HG03064 (cell line): ENCODE results near the gene NPR2.
A peak's percentile ranks its signal among the peaks of the same experiment; 100 is the strongest.

ENCODE experiments used
- ATAC-seq: cut with Tn5 transposase; IDR thresholded peaks from one replicate; pipeline ENCODE4 v1.9.1; 2021; ENCODE audit warnings: low read depth; ENCODE audit not compliant: unreplicated experiment

NPR2 gene

DNA sequence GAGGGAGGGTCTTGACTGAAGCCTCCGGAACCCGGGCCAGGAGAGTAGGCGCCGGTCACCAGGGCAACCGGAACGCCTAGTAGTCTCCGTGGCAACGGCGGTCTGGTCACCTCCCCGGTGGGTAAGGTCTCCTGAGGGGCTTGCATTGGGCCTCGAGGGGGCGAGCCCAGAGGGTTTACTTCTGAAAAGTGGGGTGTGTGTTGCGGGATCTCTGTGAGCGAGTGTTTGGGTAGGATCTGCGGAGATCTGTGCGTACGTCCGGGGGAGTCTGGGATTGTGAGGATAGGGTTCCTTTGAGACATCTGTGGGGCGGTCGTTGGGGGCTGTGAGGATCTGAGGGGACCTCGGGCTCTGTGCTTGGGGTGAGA, 37.3 kb downstream of the NPR2 start, which contains the start of gene FAM221B:
FAM221B (minus strand) TSS at position 17 of the 368 bp plus-strand sequence. CDS start 2,571 bp downstream, outside the sequence.
- no peak for ATAC-seq

DNA sequence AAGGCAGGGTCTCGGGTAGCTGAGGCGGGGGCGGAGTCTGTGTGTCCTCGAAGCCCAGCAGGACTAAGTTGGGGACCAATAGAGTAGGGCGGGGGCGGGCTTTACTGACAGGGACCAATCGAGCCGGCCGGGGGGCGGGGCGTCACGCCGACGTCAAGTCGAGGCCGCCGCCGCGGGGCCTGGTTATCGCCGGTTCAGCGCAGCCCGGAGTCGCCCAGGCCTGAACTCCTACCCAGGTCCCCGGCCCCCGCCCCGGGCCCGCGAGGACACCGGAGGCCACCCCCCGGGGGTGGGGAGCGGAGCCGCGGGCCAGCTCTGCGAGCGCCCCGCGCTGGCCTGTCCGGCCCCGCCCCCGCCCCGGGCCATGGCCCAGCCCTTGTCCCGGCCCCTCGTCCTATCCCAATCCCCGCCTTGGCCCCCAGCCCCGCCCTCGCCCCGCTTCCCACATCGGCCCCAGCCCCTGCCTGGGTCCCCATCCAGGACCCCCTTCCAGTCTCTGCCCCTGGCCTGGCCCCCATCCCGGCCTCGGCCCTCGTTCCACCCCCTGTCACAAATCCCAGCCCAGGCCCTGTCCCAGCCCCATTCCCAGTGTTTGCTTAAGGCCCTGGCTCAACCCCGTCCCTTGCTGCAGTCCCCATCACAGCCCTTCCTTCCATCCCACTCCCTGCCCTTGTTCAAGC, 37.8 kb downstream of the NPR2 start, which contains the start of gene TMEM8B:
TMEM8B (plus strand) TSS at position 145 of the 680 bp plus-strand sequence; CDS start at position 365, 220 bp downstream.
- peak; percentile 69 for ATAC-seq

DNA sequence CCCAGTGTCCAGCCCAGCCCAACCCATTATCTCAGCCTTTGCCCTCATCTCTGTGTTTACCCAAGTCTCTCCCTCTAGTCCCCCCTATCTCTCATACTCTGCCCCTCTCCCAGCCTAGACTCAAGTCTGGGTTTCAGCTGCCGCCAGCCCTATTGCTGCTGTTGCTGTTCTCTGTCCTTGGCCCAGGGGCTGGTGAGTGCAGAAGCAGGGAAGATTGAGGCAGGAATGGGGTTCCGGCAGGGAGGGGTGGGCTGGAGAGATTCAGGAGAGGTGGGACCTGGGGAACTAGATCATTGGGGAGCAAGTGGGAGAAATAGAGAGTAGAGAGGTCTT, 38.3 kb downstream of the NPR2 start:
- no peak for ATAC-seq

DNA sequence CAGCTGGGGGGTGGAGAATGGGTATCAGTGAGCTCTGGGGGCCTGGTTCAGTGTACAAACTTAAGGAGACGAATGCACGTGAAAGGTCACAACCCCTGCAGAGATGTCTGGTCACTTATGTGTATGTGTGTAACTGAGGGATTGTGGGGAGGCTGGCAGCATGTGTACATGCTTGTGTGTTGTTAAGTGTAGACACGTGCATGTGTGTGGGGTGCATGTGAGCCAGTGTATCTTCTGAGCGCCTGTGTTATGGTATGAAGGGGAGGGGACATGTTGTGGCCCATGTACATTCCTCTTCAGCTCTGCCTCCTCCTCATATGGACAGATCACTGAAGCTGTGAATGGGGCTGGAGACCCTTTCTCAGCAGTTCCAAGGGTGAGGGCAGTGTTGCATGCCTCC, 39.6 kb downstream of the NPR2 start:
- ATAC-seq: no peak

DNA sequence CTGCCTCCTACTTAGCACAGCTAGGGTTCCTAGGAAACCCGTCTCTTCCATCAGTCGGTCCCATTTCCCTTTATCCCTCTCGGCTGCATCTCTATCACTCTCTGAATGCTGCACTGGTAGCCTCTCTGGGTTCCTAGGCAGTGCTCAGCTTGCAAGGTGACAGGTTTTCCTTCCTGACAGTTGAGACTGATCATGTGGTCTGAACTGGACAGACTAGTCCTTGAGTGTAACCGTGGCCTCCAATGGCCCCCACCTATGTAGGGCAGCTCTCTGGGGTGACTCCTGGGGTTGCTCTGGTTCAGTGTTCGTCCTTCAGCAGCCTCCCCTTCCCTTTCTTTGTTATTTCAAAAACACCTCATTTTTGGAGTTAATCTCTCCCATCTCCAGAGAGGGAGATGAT, 41.4 kb downstream of the NPR2 start:
- ATAC-seq: no peak

DNA sequence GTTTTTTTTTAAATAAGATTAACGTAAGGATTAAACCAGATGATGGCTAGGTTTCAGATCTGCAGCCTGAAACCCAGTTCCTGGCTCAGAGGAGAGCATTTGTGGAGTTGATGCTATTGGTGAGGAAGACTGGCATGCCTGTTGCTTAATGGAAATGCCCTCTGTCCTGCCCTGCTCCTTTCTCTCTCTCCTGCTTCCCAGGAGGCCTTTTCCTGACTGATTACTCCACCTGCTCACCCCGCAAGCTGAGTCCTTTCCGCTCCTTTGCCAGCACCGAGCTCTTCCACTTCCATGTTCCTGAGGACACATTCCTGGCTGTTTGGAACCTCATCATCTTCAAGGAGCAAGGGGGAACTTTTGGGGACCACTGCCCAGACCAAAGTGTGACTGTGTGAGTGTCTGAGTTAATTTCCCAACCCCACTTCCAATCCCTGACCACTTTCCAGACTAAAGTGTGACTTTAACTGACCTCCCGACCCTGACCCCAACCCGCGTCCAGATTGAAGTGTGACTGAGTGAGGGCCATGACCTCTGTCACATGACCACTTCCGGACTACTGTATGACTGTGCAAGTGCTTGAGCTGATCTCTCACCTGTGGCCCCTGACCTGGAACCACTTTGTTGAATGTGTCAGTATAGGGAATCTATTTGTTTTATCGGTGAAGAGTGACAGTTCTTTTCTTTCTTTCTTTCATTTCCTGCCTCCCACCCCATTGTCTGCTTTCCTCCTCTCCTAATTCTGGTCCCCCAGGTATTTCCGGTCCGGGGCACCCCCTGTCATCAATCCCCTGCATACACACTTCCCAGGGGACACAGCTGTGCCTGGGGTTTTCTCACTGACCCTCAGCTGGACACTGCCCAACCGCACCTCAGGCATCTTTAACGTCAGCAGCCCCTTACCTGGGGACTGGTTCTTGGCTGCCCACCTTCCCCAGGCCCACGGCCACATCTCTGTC, 43.1 kb downstream of the NPR2 start:
- ATAC-seq: no peak

DNA sequence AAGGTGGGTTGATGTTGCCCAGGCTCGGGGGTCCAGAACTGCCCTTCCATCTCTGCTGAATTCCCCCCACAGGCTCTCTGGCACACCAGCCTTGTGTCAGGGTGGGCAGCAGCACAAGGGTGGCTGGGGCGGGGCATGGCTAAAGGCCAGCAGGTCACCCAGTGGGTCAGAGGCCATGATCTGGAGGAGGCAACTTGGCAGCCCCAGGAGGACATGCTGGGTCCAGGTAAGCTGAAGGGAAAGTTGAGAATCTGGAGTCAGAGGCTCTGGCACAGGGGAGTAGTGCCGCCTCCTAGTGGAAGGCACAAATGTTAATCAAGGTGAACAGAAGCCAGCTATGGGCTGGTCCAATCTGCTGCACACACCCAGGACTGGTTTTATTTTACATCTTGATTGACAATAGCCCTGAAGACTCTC, 43.8 kb downstream of the NPR2 start:
- no peak for ATAC-seq

DNA sequence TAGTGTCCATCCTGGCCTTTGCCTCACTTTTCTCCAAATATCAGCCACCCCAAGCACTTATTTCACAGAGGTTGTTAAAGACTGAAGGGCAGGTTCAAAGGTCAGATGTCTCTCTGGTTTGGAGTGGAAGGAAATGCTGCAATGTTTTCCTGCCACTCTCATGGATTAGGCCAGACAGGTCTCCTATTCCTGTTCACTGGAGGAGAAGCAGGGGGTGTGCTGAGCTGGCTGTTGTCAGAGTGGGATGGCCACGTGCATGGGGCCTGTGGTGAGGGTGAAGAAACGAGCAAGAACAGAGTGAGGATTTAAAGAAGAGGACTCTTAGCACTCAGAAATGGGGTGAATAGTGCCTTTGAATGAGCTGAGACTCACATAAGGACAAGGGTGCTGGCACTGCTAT, 44.4 kb downstream of the NPR2 start:
- no peak for ATAC-seq

DNA sequence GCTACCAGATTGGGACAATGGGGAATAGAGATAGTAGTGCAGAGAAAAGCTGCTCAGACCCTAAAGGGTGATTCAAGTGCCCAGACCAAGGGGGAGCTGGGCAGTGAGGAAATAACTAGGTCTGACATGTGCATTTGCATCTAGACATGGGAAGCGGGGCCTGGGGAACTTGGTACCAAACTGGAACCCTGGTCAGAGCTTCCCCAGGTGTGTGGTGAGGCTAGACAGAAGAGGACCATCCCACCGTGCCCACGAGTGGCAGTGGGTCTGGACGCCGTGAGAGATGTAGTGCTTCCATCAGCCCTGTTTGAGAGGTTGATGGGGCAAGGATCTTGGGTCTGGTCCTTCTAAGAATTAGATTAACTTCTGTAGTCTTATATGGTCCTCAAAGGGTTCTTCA, 45.2 kb downstream of the NPR2 start:
- no peak for ATAC-seq

DNA sequence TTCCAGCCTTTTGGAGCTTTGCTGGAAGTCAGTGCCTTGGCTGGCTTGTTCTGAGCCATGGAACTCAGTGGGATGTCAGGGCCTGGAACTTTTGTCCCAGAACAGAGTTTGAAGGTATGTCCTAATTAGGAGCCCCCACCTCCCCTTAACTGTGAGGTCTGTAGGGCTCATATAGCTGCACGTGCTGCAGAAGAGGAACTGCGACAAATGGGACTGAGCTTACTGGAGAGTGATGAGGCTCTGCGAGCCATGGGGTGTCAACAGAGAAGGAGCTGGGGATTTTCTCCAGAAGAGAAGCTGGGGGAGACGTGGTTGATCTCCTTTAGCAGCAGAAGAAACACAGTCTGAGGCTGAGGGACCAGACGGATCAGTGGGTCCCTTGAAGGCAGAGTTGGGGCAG, 48.5 kb downstream of the NPR2 start:
- no peak for ATAC-seq

DNA sequence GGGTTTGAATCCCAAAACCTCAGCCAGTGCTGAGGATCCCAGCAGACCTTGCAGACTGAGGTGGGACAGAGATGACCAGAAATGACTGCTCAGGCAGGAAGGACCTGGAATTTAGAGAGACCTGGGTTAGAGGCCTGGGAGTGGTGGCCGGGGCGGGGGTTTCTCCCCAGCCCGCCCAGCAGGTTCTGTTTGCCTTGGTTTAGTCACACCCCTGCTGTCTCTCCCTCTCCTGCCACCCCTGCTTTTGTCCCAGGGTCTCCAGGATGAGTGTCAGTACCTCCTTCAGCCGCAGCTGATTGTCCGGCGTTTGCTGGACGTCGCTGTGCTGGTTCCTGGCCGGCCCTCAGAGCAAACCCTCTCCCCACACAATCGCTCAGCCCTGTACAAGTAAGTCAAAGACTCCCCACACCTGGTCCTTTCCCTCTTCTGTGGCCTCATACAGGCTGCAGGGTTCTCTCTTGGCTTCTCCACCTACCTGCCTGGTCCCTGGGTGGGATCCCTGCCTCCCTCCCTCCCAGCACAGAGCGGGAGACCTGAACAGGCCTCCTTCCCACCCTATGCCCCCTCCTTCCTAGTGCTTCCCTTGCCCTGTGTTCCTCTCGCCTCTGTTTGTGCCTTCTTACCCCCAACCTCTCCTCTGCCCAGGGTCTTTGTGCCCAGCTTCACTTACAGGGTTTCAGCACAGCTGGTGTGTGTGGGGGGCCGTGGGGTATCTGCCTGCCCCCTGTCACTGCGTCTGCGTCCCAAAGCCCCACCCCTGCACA, 49.7 kb downstream of the NPR2 start:
- ATAC-seq: no peak

DNA sequence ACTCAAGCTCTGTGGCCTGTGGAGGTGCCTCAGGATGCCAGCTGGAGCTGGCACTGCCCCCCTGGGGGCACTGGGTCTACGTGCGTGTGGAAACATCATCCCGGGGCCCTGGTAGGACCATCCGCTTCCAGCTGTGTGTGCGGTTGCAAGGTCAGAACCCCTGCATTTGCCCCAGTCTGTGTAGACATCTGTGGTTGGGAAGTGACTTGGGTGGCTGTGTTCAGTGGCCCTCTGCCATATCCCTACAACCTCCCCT, 50.2 kb downstream of the NPR2 start:
- no peak for ATAC-seq

DNA sequence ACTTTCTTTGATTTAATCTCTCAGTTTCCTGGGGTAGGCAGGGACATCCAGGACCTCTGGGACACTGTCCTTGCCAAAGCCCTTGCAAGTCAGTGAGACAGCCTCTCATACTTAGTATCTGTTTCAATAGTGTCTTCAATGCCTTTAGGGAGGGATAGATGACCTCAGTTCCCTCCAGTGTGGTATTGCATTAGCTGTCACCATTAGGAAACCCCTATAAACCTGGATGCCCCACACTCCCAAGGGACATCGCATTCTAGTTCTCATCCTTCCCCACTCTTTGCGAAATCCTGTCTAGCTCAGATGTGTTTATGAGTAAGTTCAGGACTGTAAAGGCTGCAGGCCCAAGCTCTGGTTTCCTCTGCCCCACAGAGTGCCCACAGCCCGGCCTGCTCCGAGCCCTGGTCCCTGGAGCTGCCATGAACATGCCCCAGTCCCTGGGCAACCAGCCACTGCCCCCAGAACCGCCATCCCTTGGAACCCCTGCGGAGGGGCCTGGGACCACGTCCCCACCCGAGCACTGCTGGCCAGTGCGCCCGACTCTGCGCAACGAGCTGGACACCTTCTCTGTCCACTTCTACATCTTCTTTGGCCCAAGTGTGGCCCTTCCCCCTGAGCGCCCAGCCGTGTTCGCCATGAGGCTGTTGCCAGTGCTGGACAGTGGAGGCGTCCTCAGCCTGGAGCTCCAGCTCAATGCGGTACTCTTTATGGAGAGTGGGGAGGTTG, 50.8 kb downstream of the NPR2 start:
- ATAC-seq: no peak

DNA sequence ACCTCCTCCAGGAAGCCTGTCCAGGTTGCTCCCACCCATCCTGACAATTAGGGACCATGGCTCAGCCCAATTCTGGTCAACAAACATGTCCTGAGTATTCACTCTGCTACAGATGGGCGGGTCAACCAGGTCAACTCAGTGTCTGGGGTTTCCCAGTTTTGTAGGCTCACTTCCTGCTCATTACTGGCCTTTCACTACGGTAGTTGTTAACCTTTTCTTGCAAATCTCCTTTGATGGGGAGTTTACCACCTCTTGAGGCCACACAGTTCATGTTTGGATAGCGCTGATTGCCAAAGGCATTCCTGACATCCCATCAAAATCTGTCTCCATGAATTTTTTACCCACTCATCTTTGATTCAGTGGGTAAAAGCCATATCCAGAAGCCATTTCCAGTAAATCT, 51.4 kb downstream of the NPR2 start:
- ATAC-seq: no peak

DNA sequence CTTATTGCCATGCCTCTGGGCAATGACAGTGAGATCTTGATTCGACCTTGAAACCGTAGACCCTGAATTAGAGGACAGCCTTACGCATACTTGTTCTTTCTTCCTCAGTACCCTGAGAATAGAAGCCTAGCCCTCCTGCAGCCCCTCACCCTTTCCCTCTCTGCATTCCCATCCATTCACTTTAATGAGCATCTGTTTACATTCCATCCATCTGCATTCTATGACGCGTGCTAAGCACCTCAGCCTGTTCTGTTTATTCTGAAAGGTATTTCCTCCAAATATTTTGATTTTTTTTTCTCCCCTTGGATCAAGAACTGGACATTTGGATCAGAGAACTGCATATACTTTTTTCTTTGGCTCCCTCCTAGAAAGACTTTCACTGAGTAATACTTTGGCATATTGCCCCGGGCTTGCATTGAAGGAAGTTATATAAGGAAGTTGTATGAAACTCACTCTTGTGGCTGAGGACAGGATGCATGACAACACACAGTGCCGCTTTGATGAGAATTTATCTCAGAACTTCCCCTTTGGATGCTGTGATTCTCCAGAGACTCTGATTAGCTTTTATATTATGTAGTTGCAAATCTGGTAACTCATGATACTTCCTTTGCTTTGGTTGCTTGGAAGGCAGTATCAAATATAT, 53.4 kb downstream of the NPR2 start:
- ATAC-seq: no peak

DNA sequence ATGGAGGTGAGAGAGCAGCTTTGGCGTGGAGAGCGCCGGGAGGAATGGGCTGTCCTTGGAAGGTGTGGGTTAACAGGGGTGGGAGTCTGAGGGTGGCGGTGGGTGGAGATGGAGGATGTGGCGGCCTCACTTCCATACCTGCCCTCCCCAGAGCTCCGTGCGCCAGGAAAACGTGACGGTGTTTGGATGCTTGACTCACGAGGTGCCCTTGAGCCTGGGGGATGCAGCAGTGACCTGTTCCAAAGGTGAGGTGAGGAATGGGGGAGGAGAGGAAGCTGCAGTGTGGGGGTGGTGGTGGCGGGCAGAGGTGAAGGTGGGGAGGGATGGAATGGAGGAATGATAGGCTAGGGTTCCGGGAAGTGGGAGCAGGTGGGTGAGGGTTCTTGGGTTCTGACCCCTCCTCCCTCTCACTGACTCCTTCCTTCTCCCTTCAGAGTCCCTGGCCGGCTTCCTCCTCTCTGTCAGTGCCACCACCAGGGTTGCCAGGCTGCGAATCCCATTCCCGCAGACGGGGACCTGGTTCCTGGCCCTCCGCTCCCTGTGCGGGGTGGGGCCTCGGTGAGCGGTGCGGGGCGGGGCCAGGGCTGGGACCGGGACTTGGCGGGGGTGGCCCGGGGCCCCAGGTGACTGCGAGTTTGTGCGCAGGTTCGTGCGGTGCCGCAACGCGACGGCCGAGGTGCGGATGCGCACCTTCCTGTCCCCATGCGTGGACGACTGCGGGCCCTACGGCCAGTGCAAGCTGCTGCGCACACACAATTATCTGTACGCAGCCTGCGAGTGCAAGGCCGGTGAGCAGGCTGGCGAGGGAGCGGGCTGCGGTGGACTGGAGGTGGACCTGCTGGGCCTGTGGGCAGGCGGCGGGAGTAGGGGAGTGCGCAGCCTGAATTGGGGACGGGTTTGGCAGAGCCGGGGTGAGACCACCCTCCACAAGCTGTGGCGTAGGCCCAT, 54.7 kb downstream of the NPR2 start:
- ATAC-seq: no peak

DNA sequence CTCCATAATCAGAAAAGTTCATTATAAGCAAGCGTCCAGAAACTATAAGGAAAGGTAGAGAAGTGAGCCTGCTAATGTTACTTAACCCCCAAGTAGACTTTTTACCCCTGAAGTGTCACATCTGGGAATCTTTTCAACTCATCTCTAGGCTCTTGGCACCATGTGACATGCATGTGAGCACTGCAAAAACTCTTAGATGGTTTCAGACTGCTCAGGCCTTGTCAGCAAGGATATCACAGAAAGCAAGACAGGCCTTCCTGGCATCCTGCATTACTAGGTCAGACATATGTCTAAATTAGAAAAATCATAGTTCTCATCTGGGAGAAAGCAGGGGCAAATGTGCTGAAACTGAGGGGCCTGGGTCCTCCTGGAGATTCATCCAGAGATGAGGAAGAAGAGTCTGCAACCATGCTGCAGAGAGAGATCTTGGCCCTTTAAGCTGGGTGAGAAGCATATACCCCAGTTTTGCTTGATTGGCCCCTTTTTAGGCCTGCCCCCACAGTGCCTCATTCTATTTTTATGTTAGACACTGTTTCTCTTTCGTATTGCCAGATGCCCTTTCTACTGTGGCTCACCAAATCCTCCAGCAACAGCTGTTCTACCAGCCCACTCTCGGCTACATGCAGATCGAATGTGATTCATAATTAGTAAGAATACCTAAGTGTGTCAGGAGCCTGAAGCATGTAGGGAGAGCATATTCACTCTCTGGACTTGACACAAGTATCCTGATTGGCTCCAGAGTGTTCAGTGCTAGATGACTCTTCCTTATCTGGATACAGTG, 56.6 kb downstream of the NPR2 start:
- ATAC-seq: peak; percentile 77

DNA sequence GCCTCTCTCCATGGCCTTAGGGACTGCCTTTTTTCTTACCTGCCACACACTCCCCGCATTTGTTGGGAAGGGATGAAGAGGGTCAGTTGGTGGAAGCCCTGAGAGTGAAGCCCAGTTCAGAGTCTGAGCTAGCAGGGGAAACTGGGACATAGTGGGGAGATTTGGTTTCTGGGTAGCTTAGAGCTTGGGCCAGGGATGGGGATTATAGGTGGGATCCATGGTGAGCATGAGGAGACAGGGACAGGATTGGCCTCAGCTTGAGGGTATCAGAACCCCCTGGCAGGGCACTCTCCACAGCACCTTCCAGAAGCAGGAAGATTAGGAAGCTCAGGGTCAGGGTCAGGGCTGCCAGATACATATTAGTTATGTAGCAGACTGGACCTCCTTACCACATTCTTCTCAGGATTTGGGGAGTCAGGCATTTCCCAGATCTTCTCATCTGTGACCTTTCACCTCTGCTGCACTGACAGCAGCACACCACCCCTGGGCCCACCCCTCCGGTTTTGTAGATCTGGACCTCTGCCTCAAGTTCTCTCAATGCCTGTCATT, 61.0 kb downstream of the NPR2 start:
- no peak for ATAC-seq
